Measurements from ENCODE around the gene XYLB.

Gene XYLB

DNA sequence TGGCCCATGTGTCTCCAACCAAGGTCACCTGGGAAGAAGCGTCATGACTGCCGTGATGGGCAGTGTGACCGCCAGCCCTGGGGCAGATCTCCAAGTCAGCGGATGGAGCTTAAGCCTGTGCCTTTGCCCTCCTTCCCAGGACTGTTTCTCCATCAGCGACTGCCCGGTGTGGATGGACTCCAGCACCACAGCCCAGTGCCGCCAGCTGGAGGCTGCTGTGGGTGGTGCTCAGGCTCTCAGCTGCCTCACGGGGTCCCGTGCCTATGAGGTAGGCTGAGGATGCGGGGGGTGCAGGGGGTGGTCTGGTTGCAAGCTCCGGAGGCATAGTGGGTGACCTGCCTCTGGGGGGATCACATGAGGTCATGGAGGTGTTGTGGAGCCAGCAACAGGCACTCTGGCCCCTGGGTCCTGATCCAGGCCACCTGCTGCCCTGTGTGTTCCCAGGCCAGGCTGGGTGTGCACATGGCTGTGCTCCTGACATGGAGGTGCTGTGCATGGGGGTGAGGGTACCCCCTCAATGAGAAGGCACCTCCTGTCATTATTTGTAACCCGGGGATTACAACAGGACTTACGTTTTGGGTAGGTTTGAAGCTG is 19.0 kb downstream of the XYLB start:
- no peak for FAIRE-seq

DNA sequence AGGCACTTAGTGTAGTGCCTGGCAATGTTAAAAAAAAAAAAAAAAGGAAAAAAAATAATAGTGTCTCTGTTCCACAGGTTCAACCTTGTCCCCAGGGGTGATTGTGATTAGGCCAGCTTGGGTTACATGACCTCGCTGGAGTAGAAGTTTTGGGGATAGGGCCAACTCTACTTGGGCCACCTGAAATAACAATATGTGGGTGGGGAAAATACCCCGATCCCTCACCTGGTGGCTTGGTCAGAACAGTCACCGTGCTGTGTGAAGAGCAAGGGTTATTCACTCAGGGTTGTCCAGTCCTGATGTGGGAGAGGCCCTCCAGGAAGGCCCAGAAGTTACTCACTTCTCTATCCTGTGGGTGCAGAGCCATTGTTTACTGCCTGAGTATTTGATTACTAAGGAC is 19.5 kb downstream of the XYLB start:
- FAIRE-seq = no peak

DNA sequence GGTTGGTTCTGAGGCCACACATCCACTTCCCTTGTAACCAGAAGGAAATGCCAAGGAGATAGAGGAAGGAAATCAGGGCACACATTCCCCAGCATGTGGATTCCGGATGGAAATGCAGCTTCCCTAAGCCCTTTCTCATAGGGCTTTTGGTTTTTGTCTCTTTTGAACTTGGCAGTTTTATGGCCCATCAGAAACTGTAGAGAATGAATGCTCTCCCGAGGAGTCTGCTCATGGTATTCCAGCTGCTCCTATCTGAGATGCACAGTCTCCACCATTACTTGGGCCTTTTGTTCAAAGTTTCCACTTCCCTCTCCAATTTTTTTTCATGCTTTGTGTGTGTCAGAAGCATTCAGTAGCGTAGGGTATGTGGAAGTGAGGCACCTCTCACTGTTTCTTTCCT is 21.2 kb downstream of the XYLB start:
- no peak for FAIRE-seq

- no peak for FAIRE-seq
These were observed 21.7 kb downstream of the XYLB start for GRCh38 chr3:38368238-38368637.

DNA sequence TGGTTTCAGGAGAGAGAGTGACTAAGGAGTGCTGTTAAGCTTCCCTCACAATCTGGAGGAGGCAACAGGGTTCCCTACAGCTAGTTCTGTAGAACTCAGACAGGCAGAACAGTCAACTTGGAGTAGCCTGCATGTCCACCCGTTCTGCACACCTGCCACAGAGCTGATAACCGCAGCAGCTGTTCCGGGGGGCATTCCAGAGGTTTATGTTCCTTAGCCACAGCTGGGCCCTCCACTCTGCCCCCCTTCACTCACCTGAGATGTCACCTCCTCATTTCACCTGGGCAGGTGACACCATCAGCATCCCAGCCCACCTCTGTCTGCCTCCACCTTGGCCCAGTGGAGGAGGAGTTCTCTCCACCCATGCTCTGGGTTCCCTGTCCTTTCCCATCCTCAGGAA is 22.6 kb downstream of the XYLB start:
- no peak for FAIRE-seq

GRCh38 chr3:38370149-38370548 is 23.6 kb downstream of the XYLB start:
- no peak for FAIRE-seq

DNA sequence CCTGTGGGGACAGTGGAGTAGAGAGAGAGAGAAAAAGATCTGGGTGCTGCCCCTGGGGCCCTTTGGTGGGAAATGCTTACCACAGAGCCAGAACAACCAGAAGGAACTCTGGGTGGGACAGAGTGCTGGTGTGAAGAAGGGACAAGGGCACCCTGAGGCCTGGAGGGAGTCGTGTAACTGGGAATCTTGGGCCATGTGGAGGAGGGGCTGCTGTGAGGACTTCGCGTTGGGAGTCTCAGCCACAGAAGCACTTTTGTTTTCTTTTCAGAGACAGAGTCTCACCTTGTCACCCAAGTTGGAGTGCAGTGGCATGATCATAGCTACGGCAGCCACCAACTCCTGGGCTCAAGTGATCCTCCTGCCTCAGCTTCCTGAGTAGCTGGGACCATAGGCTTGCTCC is 24.3 kb downstream of the XYLB start:
- FAIRE-seq = no peak

DNA sequence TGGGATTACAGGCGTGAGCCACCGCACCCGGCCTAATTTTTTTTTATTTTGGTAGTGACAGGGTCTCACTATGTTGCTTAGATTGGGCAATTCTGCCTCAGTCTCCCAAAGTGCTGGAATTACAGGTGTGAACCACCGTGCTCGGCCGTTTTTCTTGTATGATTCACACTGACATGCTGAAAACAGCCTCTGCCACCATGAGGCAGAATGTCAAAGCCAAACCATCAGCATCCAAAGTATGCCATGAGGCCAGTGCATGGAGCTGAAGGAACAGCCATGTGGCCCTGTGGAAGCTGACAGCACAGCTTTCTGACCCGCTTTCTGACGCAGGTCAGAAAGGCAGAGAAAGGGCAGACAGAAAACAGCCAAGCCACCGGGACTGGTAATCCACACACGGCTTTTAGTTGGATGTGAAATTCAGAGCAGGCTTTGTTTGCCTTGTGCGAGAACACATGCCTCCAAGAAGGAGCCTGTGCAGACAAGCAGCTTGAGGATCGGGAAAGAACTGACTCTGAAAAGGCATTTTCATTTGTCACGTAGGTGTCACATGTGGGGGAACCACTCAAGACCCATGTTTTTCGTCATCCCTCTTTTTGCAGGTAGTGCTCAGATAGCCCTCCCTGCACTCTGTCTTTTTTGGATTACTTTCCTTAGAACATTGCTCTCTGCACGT is 25.1 kb downstream of the XYLB start:
- FAIRE-seq = no peak

DNA sequence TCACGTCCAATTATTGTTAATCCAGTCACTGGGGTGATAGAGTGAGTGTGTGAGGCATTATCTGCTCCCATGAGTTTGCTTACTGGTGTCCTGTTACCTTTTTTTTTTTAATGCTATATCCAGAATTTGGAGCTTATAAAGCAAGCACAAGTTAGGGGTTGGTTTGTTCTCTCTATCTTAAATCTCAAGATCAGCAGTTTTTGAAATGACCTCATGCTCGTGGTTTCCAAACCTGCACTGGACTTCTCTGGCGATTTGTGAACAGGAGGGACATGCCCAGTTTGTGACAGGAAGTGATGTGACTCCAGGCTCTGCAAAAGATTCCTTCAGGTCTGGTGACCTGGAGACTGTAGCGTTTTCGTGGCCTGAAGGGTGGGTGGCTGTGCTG is 25.6 kb downstream of the XYLB start:
- FAIRE-seq = no peak

GRCh38 chr3:38374221-38374620 is 27.6 kb downstream of the XYLB start:
- no peak for FAIRE-seq

DNA sequence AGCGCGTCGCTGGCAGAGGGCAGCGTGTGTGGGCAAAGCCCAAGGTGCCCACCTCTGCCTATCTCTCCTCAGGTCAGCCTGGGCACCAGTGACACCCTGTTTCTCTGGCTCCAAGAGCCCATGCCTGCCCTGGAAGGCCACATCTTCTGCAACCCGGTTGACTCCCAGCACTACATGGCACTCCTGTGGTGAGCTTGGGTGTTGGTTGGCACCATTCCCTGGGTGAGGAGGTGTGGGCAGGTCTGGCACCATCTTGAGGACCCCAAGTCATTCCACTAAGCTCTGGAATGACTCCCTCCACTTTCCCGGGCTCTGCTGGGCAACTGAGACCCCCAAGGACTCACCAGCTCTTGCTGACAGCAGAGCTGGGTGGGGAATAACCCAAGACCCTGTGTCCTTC is 28.5 kb downstream of the XYLB start:
- FAIRE-seq = no peak

DNA sequence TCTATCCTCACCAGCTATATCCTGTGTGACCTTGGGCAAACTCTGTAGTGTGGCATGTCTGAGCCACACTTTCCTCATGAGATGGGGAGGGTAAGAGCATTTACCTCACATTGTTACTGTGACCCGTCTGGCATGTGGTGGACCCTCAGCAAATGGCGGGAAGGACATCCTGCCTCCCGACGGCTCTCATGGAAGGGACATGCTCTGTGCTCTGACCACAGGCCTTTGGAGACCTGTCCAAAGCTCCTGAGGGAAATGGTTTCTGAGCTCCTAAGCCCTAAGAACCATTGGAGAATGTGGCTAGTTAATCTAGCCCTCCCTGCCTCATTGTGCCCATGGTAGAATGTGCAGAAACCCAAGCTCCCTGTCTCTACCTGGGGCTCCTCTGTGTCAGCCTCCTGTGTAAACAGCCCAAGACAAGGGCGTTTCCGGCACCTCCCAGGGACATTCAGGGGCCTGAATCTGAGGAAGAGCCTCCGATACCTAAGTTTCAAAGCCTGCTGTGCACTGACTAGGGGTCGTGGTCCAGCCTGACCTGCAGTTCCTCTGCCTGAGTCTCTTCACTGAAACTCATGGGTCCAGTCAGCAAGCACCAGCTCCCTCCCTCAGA is 29.0 kb downstream of the XYLB start:
- no peak for FAIRE-seq

DNA sequence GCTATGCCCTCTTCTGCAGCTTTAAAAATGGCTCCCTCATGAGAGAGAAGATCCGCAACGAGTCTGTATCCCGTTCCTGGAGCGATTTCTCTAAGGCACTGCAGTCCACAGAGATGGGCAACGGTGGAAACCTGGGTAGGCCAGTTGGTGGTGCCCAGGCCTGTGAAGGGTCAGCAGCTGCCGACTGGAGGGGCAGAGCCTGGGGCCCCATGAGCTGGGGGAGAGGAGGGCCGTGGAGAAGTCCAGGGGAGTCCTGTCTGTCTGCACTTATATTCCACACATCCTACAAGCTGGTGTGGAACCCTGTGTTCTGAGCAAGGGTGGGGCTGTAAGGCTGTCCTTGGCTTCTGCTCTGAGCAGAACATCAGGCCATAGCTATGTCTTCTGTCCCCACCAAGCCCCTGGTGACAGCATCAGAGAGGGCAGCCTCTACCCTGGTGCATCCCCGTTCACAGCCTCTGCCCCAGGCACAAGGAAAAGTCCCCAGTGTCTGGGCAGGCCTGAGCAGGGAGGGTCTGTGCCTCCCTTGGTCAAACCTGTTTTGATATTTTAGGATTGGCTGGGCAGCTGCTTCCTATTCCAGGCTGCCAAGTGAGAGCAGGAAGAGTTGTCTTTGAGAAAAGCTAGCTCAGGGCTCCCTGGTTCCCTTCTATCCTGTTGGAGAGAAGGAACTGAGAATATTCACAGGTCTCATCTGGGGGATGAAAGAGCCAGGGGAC is 29.7 kb downstream of the XYLB start:
- FAIRE-seq = no peak

GRCh38 chr3:38379201-38379770 is 32.7 kb downstream of the XYLB start:
- no peak for FAIRE-seq

DNA sequence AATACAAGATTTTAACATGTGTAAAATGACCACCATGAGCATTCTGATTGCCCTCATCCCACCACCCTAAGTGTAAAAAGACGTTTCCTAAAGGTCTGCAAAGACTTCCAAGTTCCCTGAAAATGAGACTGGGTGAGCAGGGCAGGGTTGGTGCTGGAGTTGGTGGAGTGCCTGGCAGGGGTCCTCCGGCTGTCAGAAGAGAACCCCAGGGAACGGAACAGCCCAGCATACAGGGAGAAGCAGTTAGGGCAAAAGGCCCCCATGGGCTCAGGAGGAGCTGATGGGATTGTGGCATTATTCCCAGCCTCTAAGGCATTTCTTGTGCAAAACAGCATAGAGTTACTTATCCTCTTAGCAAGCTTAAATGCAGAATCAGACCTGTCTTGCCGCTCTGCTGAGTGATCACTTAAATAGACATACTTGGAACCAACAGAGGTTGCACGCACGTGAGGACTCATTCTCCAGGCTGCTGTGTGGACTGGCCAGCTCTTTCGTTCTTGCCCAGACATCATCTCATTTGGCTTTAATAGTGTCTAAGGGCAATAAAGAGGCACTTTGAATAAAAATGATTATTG is 36.0 kb downstream of the XYLB start:
- no peak for FAIRE-seq

- no peak for FAIRE-seq
These were observed 36.7 kb downstream of the XYLB start for GRCh38 chr3:38383156-38383875.

DNA sequence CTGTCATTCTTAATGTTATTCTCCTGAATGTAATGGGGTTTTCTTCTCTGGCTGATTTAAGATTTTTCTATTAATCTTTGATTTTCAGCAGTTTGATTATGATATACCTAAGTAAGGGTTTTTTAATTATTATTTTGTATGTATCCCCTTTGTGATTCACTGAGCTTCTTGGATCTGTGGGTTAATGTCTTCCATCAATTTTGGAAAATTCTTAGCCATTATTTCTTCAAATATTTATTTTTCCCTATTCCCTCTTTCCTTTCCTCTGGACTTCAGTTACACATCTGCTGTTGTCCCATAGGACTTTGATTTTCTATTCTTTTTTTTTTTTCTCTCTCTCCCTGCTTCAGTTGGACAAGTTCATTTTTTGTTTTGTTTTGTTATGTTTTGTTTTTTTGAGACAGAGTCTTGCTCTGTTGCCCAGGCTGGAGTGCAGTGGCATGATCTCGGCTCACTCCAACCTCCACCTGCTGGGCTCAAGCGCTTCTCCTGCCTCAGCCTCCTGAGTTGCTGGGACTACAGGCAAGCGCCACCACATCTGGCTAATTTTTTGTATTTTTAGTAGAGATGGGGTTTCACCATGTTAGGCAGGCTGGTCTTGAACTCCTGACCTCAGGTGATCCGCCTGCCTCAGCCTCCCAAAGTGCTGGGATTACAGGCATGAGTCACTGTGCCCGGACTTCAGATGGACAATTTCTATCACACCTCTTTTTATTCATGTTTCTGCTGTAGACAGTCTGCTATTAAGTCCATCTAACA is 40.6 kb downstream of the XYLB start:
- no peak for FAIRE-seq

GRCh38 chr3:38387862-38388261 is 41.3 kb downstream of the XYLB start:
- FAIRE-seq = no peak

DNA sequence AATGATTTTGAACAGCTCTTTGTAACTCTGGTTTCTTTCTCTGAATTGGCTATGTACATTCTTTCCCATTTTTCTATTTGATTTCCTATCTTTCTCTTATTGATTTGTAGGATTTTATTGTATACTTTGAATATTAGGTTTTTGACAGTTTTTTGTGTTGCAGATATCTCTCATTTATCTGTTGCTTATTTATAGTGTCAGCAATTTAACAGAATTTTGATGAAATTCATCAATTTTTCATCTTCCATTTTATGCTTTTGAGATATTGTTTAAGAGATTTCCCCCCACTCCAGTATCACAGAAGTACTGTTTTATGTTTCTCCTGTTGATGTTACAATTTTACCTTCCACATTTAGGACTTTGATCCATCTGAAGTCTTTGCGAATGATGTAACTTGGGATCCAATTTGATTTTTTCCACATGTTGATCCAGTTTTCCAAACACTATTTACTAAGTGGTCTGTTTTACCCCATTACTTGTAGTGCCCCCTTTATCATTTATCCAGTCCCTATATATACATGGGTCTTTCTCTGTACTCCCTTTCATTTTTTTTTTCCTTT is 46.1 kb downstream of the XYLB start:
- no peak for FAIRE-seq

DNA sequence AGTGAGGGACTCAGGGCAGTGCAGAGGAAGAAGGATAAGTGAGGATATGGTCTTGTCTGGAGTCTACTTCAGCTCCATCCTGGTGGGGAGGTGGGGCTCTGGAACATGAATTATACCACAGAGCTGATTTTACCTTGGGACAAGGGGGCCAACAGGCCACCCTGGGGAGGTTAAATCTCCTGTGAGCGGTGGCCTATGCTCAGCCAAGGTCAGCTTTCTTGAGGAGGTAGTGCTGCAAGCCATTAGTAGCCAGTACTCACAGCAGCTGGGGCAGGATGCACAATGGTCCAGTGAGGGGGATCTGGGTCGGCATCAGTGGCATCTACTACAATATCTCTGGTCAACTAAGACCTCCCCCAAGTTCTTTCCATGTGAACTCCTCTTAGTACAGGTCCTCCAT is 49.7 kb downstream of the XYLB start:
- FAIRE-seq = no peak

DNA sequence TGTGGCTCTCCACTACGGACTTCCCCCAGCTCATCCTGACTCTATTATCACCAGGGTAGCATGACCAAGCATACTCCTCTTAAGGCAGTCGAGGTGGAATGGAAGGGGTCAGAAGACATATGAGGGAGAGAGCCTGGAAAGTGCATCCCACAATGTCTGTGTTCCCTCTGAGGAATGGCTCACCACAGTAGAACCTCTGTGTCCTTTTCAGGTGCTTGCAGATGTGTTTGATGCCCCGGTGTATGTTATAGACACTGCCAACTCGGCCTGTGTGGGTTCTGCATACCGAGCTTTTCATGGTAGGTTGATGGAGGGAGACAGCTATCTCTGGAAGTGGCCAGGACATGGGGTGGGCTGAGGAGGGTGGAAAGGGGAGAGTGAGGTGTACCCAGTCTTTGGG is 50.3 kb downstream of the XYLB start:
- no peak for FAIRE-seq

GRCh38 chr3:38397320-38397719 is 50.7 kb downstream of the XYLB start:
- no peak for FAIRE-seq
